HEK293 (cell line): ENCODE results near the gene PDIA4.

ENCODE experiments used
- KLF7 ChIP-seq: fragments of 450-650 bp; formaldehyde crosslinking; IDR thresholded peaks from 2 replicates; pipeline ENCODE4 v1.5.1; 2016; ENCODE audit warnings: missing biosample characterization, missing genetic modification characterization, borderline replicate concordance
- KLF8 ChIP-seq: fragments of 450-650 bp; formaldehyde crosslinking; IDR thresholded peaks from 2 replicates; pipeline ENCODE4 v1.5.1; 2016; ENCODE audit warnings: missing biosample characterization, missing genetic modification characterization
- KLF9 ChIP-seq: fragments of 450-650 bp; formaldehyde crosslinking; IDR thresholded peaks from 2 replicates; pipeline ENCODE4 v1.5.1; 2016; ENCODE audit warnings: missing biosample characterization, missing genetic modification characterization, low read depth
- MYNN ChIP-seq: fragments of 450-650 bp; formaldehyde crosslinking; IDR thresholded peaks from 2 replicates; pipeline ENCODE4 v1.5.1; 2016; ENCODE audit warnings: missing biosample characterization, missing genetic modification characterization, borderline replicate concordance
- PRDM6 ChIP-seq: fragments of 450-650 bp; formaldehyde crosslinking; IDR thresholded peaks from 2 replicates; pipeline ENCODE4 v1.5.1; 2017; ENCODE audit warnings: missing biosample characterization, missing genetic modification characterization
- WT1 ChIP-seq: fragments of 450-650 bp; formaldehyde crosslinking; IDR thresholded peaks from 2 replicates; pipeline ENCODE4 v1.5.1; 2016; ENCODE audit warnings: missing biosample characterization, missing genetic modification characterization
- ZEB2 ChIP-seq: fragments of 450-650 bp; formaldehyde crosslinking; IDR thresholded peaks from 2 replicates; pipeline ENCODE4 v1.5.1; 2016; ENCODE audit warnings: missing biosample characterization, missing genetic modification characterization
- ZFP69B ChIP-seq: fragments of 450-650 bp; formaldehyde crosslinking; IDR thresholded peaks from 2 replicates; pipeline ENCODE4 v1.5.1; 2016; ENCODE audit warnings: missing biosample characterization, missing genetic modification characterization
- ZNF132 ChIP-seq: fragments of 450-650 bp; formaldehyde crosslinking; IDR thresholded peaks from 2 replicates; pipeline ENCODE4 v1.5.1; 2017; ENCODE audit warnings: missing biosample characterization, missing genetic modification characterization, borderline replicate concordance
- ZNF140 ChIP-seq: fragments of 450-650 bp; formaldehyde crosslinking; IDR thresholded peaks from 2 replicates; pipeline ENCODE4 v1.5.1; 2016; ENCODE audit warnings: missing biosample characterization, missing genetic modification characterization
- ZNF155 ChIP-seq: fragments of 450-650 bp; formaldehyde crosslinking; IDR thresholded peaks from 2 replicates; pipeline ENCODE4 v1.5.1; 2016; ENCODE audit warnings: missing biosample characterization, missing genetic modification characterization
- ZNF169 ChIP-seq: fragments of 450-650 bp; formaldehyde crosslinking; IDR thresholded peaks from 2 replicates; pipeline ENCODE4 v1.5.1; 2016; ENCODE audit warnings: missing biosample characterization, missing genetic modification characterization
- ZNF211 ChIP-seq: fragments of 450-650 bp; formaldehyde crosslinking; IDR thresholded peaks from 2 replicates; pipeline ENCODE4 v1.5.1; 2016; ENCODE audit warnings: low read depth, missing biosample characterization, missing genetic modification characterization
- ZNF223 ChIP-seq: fragments of 450-650 bp; formaldehyde crosslinking; IDR thresholded peaks from 2 replicates; pipeline ENCODE4 v1.5.1; 2016; ENCODE audit warnings: missing biosample characterization, missing genetic modification characterization
- ZNF24 ChIP-seq: fragments of 450-650 bp; formaldehyde crosslinking; IDR thresholded peaks from 2 replicates; pipeline ENCODE4 v1.5.1; 2016; ENCODE audit warnings: missing biosample characterization, missing genetic modification characterization
- ZNF280D ChIP-seq: fragments of 450-650 bp; formaldehyde crosslinking; IDR thresholded peaks from 2 replicates; pipeline ENCODE4 v1.5.1; 2016; ENCODE audit warnings: missing biosample characterization, missing genetic modification characterization
- ZNF302 ChIP-seq: fragments of 450-650 bp; formaldehyde crosslinking; IDR thresholded peaks from 2 replicates; pipeline ENCODE4 v1.5.1; 2016; ENCODE audit warnings: missing biosample characterization, missing genetic modification characterization, low read depth
- ZNF426 ChIP-seq: fragments of 450-650 bp; formaldehyde crosslinking; IDR thresholded peaks from 2 replicates; pipeline ENCODE4 v1.5.1; 2017; ENCODE audit warnings: missing biosample characterization, missing genetic modification characterization, mild to moderate bottlenecking, inconsistent platforms, moderate library complexity
- ZNF518A ChIP-seq: fragments of 450-650 bp; formaldehyde crosslinking; conservative IDR thresholded peaks from 2 replicates; pipeline ENCODE4 v1.5.1; 2016; ENCODE audit warnings: low read depth, missing biosample characterization, missing genetic modification characterization
- ZNF521 ChIP-seq: fragments of 450-650 bp; formaldehyde crosslinking; IDR thresholded peaks from 2 replicates; pipeline ENCODE4 v1.5.1; 2017; ENCODE audit warnings: missing biosample characterization, mild to moderate bottlenecking, missing genetic modification characterization
- ZNF529 ChIP-seq: fragments of 450-650 bp; formaldehyde crosslinking; IDR thresholded peaks from 2 replicates; pipeline ENCODE4 v1.5.1; 2017; ENCODE audit warnings: missing genetic modification characterization, missing biosample characterization; ENCODE audit not compliant: insufficient replicate concordance
- ZNF549 ChIP-seq: fragments of 450-650 bp; IDR thresholded peaks from 2 replicates; pipeline ENCODE4 v1.5.1; 2018; ENCODE audit warnings: missing biosample characterization, missing genetic modification characterization, mild to moderate bottlenecking, inconsistent platforms, moderate library complexity
- ZNF585B ChIP-seq: fragments of 450-650 bp; formaldehyde crosslinking; IDR thresholded peaks from 2 replicates; pipeline ENCODE4 v1.5.1; 2016; ENCODE audit warnings: missing biosample characterization, missing genetic modification characterization
- ZNF610 ChIP-seq: fragments of 450-650 bp; formaldehyde crosslinking; IDR thresholded peaks from 2 replicates; pipeline ENCODE4 v1.5.1; 2016; ENCODE audit warnings: missing biosample characterization, missing genetic modification characterization, borderline replicate concordance
- ZNF670 ChIP-seq: fragments of 450-650 bp; formaldehyde crosslinking; IDR thresholded peaks from 2 replicates; pipeline ENCODE4 v1.5.1; 2016; ENCODE audit warnings: missing biosample characterization, missing genetic modification characterization, low read depth
- ZNF768 ChIP-seq: fragments of 450-650 bp; formaldehyde crosslinking; IDR thresholded peaks from 2 replicates; pipeline ENCODE4 v1.5.1; 2018; ENCODE audit warnings: missing biosample characterization, mild to moderate bottlenecking, missing genetic modification characterization
- ZNF785 ChIP-seq: fragments of 450-650 bp; formaldehyde crosslinking; IDR thresholded peaks from 2 replicates; pipeline ENCODE4 v1.5.1; 2016; ENCODE audit warnings: missing biosample characterization, missing genetic modification characterization
- ZSCAN16 ChIP-seq: fragments of 450-650 bp; formaldehyde crosslinking; IDR thresholded peaks from 2 replicates; pipeline ENCODE4 v1.5.1; 2016; ENCODE audit warnings: missing biosample characterization, missing genetic modification characterization
- ZSCAN23 ChIP-seq: fragments of 450-650 bp; formaldehyde crosslinking; IDR thresholded peaks from 2 replicates; pipeline ENCODE4 v1.5.1; 2016; ENCODE audit warnings: missing biosample characterization, missing genetic modification characterization
- ZSCAN5A ChIP-seq: fragments of 450-650 bp; formaldehyde crosslinking; IDR thresholded peaks from 2 replicates; pipeline ENCODE4 v1.5.1; 2016; ENCODE audit warnings: missing biosample characterization, missing genetic modification characterization

PDIA4 gene

GRCh38 chr7:148987010-148987750 is 41.1 kb downstream of the PDIA4 start (continued):
- TF ChIP-seq ZNF670 (tag by site-specific recombination) (no peak), ZSCAN16 (no peak), ZNF785 (no peak), ZNF24 (tag by site-specific recombination) (no peak; the same call in 1 of the 2 replicates), ZNF521 (tag by site-specific recombination) (no peak), ZNF529 (no peak), KLF7 (tag by site-specific recombination) (peak; percentile 74; the same call in 1 of the 2 replicates), ZNF768 (peak; percentile 99), ZNF426 (0 out of 2 replicates have a peak, but pooled peaks have one; percentile 8), ZNF610 (tag by site-specific recombination) (no peak), ZNF155 (tag by site-specific recombination) (no peak), ZSCAN23 (tag by site-specific recombination) (no peak), WT1 (no peak), KLF8 (tag by site-specific recombination) (peak; percentile 60; the same call in 1 of the 2 replicates), ZSCAN5A (tag by site-specific recombination) (no peak), ZNF223 (tag by site-specific recombination) (no peak), ZNF549 (tag by site-specific recombination) (no peak), ZNF132 (tag by site-specific recombination) (no peak), ZNF280D (tag by site-specific recombination) (no peak), ZNF302 (tag by site-specific recombination) (no peak), ZNF169 (tag by site-specific recombination) (no peak), ZFP69B (tag by site-specific recombination) (no peak), PRDM6 (tag by site-specific recombination) (no peak), ZNF585B (tag by site-specific recombination) (no peak), MYNN (tag by site-specific recombination) (no peak), ZNF211 (tag by site-specific recombination) (no peak), ZNF518A (tag by site-specific recombination) (no peak), ZNF140 (no peak), ZEB2 (tag by site-specific recombination) (peak; percentile 39; the same call in 1 of the 2 replicates), KLF9 (no peak)
